HFFc6 (cell line): ENCODE data around the gene MLH1. TPM values are rescaled to one million over a fixed set of nuclear protein-coding genes. Genes with fewer than 3 reads are reported as not detected.
A peak's percentile ranks its signal among the peaks of the same experiment; 100 is the strongest.
"Not testable (repeated sequence)": the region's sequence is repeated elsewhere in the genome, so short reads cannot be mapped to it uniquely, and the experiment has no call there.

Experiments used
- DNase-seq: peaks from one replicate; pipeline ENCODE4 v3.0.0-alpha.2; 2018
- H3K27ac Mint-ChIP-seq: 2 replicates; pipeline ENCODE4 v1.8.0; 2020; ENCODE audit warnings: mild to moderate bottlenecking, mixed read lengths
- H3K27me3 Mint-ChIP-seq: 2 replicates; pipeline ENCODE4 v1.8.0; 2021; ENCODE audit warnings: mild to moderate bottlenecking, moderate library complexity, mixed read lengths; ENCODE audit not compliant: insufficient read depth
- H3K36me3 Mint-ChIP-seq: 2 replicates; pipeline ENCODE4 v1.8.0; 2021; ENCODE audit warnings: low read depth, mixed read lengths
- H3K4me1 Mint-ChIP-seq: 2 replicates; pipeline ENCODE4 v1.8.0; 2020; ENCODE audit warnings: low read depth, mixed read lengths
- H3K4me3 Mint-ChIP-seq: 2 replicates; pipeline ENCODE4 v1.8.0; 2020; ENCODE audit warnings: mild to moderate bottlenecking, moderate library complexity, mixed read lengths
- H3K9me3 Mint-ChIP-seq: 2 replicates; pipeline ENCODE4 v1.8.0; 2020; ENCODE audit warnings: mild to moderate bottlenecking, mixed read lengths
- CTCF ChIP-seq: fragments of 200-600 bp; sonication (generic); IDR thresholded peaks from 2 replicates; pipeline ENCODE4 v1.5.0; 2021; ENCODE audit warnings: antibody characterized with exemption, mild to moderate bottlenecking
- total RNA-seq, 6 experiments: library from RNA; stranded (reverse); fragmentation: NEBNext Ultra II Directional; extraction: Animal tissue kit (Norgen Biotek cat#: 25700); gene quantifications; 2 replicates in 1 of 6; 3 replicates in 5 of 6; pipeline ENCODE4 v1.2.3, GENCODE V29; 2021

The MLH1 gene
- total RNA-seq, 6 experiments from 2014 or later: 28.7 to 38.3 (median 35.1) TPM

GRCh38 chr3:37050282-37050681, 57.0 kb downstream of the MLH1 start:
- no peak overlapping the region for H3K4me3 Mint-ChIP-seq
- H3K9me3 Mint-ChIP-seq: no peaks in the 10 kb centered on the region
- H3K36me3 Mint-ChIP-seq: peaks cover 51% of the 10 kb centered on the region
- H3K4me1 Mint-ChIP-seq: peaks cover 28% of the 10 kb centered on the region
- no peak for DNase-seq
- peaks cover 10% of the 10 kb centered on the region for H3K27me3 Mint-ChIP-seq
- no peak for TF ChIP-seq CTCF
- H3K27ac Mint-ChIP-seq: no peak overlapping the region; the same call in none of the 2 replicates

GRCh38 chr3:37052860-37053259, 59.5 kb downstream of the MLH1 start:
- DNase-seq: no peak
- H3K36me3 Mint-ChIP-seq: peaks cover 54% of the 10 kb centered on the region
- TF ChIP-seq CTCF: no peak

GRCh38 chr3:37053337-37053736, 60.0 kb downstream of the MLH1 start:
- TF ChIP-seq CTCF: no peak
- DNase-seq: no peak
- peaks cover 13% of the 10 kb centered on the region for H3K27me3 Mint-ChIP-seq
- H3K4me1 Mint-ChIP-seq: peaks cover 49% of the 10 kb centered on the region
- peaks cover 49% of the 10 kb centered on the region for H3K36me3 Mint-ChIP-seq
- H3K9me3 Mint-ChIP-seq: no peaks in the 10 kb centered on the region
- peak overlapping the region; percentile 76; the same call in 1 of the 2 replicates for H3K27ac Mint-ChIP-seq
- no peak overlapping the region; the same call in 1 of the 2 replicates for H3K4me3 Mint-ChIP-seq

More at GRCh38 chr3:37052860-37053259, 59.5 kb downstream of the MLH1 start:
- Mint-ChIP-seq H3K9me3 (no peaks in the 10 kb centered on the region), H3K4me3 (no peak overlapping the region), H3K27me3 (peaks cover 13% of the 10 kb centered on the region), H3K4me1 (peaks cover 49% of the 10 kb centered on the region), H3K27ac (0 out of 2 replicates have a peak overlapping the region, but pooled peaks have one; percentile 44)

GRCh38 chr3:37053753-37054152, 60.4 kb downstream of the MLH1 start:
- Mint-ChIP-seq H3K4me3 (no peak overlapping the region), H3K4me1 (peaks cover 49% of the 10 kb centered on the region), H3K36me3 (peaks cover 45% of the 10 kb centered on the region), H3K27ac (peak overlapping the region; percentile 76), H3K27me3 (peaks cover 11% of the 10 kb centered on the region), H3K9me3 (no peaks in the 10 kb centered on the region)
- no peak for DNase-seq
- no peak for TF ChIP-seq CTCF

GRCh38 chr3:37054370-37054769, 61.1 kb downstream of the MLH1 start:
- Mint-ChIP-seq H3K27ac (peak overlapping the region; percentile 76), H3K36me3 (peaks cover 39% of the 10 kb centered on the region)
- TF ChIP-seq CTCF: no peak

GRCh38 chr3:37055077-37055476, 61.8 kb downstream of the MLH1 start:
- peaks cover 37% of the 10 kb centered on the region for H3K36me3 Mint-ChIP-seq
- not testable (repeated sequence) for DNase-seq, H3K27me3 Mint-ChIP-seq, H3K9me3 Mint-ChIP-seq, H3K4me3 Mint-ChIP-seq
- H3K4me1 Mint-ChIP-seq: peaks cover 49% of the 10 kb centered on the region
- H3K27ac Mint-ChIP-seq: peak overlapping the region; percentile 76

More at GRCh38 chr3:37054370-37054769, 61.1 kb downstream of the MLH1 start:
- Mint-ChIP-seq H3K4me3 (peak overlapping the region; percentile 15), H3K27me3 (peaks cover 10% of the 10 kb centered on the region), H3K9me3 (no peaks in the 10 kb centered on the region), H3K4me1 (peaks cover 49% of the 10 kb centered on the region)
- DNase-seq: peak; percentile 61
